ENCODE results near the gene HLA-B. TPM values are rescaled to one million over a fixed set of nuclear protein-coding genes. Genes with fewer than 3 reads are reported as not detected.

The HLA-B gene
- total and polyA plus RNA-seq, 4 donors = 668 to 3,772 (median 1,436) TPM

- no peak for DNase-seq
- no peak for ATAC-seq (ENCODE audit: insufficient read depth, low FRiP score)
- H3K4me3 ChIP-seq = no peak overlapping the region
- H3K4me1 ChIP-seq (ENCODE audit: control insufficient read depth in 5 of 5, insufficient read depth in 5 of 5, low read length in 5 of 5) = peaks cover 0 to 3% (median 0%) of the 10 kb centered on the region in 5 donors
- TF ChIP-seq CTCF (IDR thresholded peaks at IDR 0.05; ENCODE audit: control extremely low read depth, extremely low read depth) = no peak
- no peak overlapping the region for H3K27ac ChIP-seq (ENCODE audit: low read depth in 1 of 2, low read length in 1 of 2)
- WGBS, 2 donors = 46 to 48% methylated on average over 10 of the region's 10 CpGs
- H3K9ac ChIP-seq (ENCODE audit: insufficient read depth in 1 of 2, low read length in 2 of 2) = no peak overlapping the region
- H3K9me3 ChIP-seq (ENCODE audit: control insufficient read depth in 4 of 4, insufficient read depth in 3 of 4, low read length in 3 of 4) = no peaks in the 10 kb centered on the region
- peaks cover 0 to 18% (median 6%) of the 10 kb centered on the region in 3 donors for H3K27me3 ChIP-seq (ENCODE audit: control insufficient read depth in 3 of 3, insufficient read depth in 3 of 3, low read length in 2 of 3)
- no peaks in the 10 kb centered on the region for H3K36me3 ChIP-seq (ENCODE audit: control insufficient read depth in 4 of 4, insufficient read depth in 4 of 4, low read length in 4 of 4)
Observed at GRCh38 chr6:31379850-31380249, 22.9 kb upstream of the HLA-B start.

GRCh38 chr6:31378721-31379103 is 21.7 kb upstream of the HLA-B start:
- no peak overlapping the region for H3K4me3 ChIP-seq
- no peak overlapping the region for H3K9ac ChIP-seq (ENCODE audit: insufficient read depth in 1 of 2, low read length in 2 of 2)
- DNase-seq (no peak), ATAC-seq (ENCODE audit: insufficient read depth, low FRiP score) (no peak)
- H3K9me3 ChIP-seq (ENCODE audit: control insufficient read depth in 4 of 4, insufficient read depth in 3 of 4, low read length in 3 of 4) = no peaks in the 10 kb centered on the region
- peaks cover 0 to 18% (median 6%) of the 10 kb centered on the region in 3 donors for H3K27me3 ChIP-seq (ENCODE audit: control insufficient read depth in 3 of 3, insufficient read depth in 3 of 3, low read length in 2 of 3)
- no peak for TF ChIP-seq CTCF (IDR thresholded peaks at IDR 0.05; ENCODE audit: control extremely low read depth, extremely low read depth)
- peaks cover 0 to 3% (median 0%) of the 10 kb centered on the region in 5 donors for H3K4me1 ChIP-seq (ENCODE audit: control insufficient read depth in 5 of 5, insufficient read depth in 5 of 5, low read length in 5 of 5)
- H3K27ac ChIP-seq (ENCODE audit: low read depth in 1 of 2, low read length in 1 of 2) = no peak overlapping the region
- 68 to 72% methylated on average over 6 of the region's 6 CpGs for WGBS, 2 donors
- no peaks in the 10 kb centered on the region for H3K36me3 ChIP-seq (ENCODE audit: control insufficient read depth in 4 of 4, insufficient read depth in 4 of 4, low read length in 4 of 4)

- no peak overlapping the region for H3K4me3 ChIP-seq
- no peaks in the 10 kb centered on the region for H3K9me3 ChIP-seq (ENCODE audit: control insufficient read depth in 4 of 4, insufficient read depth in 3 of 4, low read length in 3 of 4)
- peaks cover 0 to 18% (median 6%) of the 10 kb centered on the region in 3 donors for H3K27me3 ChIP-seq (ENCODE audit: control insufficient read depth in 3 of 3, insufficient read depth in 3 of 3, low read length in 2 of 3)
- peaks cover 0 to 3% (median 0%) of the 10 kb centered on the region in 5 donors for H3K4me1 ChIP-seq (ENCODE audit: control insufficient read depth in 5 of 5, insufficient read depth in 5 of 5, low read length in 5 of 5)
- H3K27ac ChIP-seq (ENCODE audit: low read depth in 1 of 2, low read length in 1 of 2) = no peak overlapping the region
- TF ChIP-seq CTCF (IDR thresholded peaks at IDR 0.05; ENCODE audit: control extremely low read depth, extremely low read depth) = no peak
- H3K9ac ChIP-seq (ENCODE audit: insufficient read depth in 1 of 2, low read length in 2 of 2) = no peak overlapping the region
- DNase-seq = no peak
- H3K36me3 ChIP-seq (ENCODE audit: control insufficient read depth in 4 of 4, insufficient read depth in 4 of 4, low read length in 4 of 4) = no peaks in the 10 kb centered on the region
- 59 to 65% methylated on average over 9 of the region's 9 CpGs for WGBS, 2 donors
- no peak for ATAC-seq (ENCODE audit: insufficient read depth, low FRiP score)
Observed at GRCh38 chr6:31378062-31378720, 21.2 kb upstream of the HLA-B start.

GRCh38 chr6:31377029-31377428 is 20.1 kb upstream of the HLA-B start:
- Histone ChIP-seq H3K27ac (ENCODE audit: low read depth in 1 of 2, low read length in 1 of 2) (no peak overlapping the region), H3K4me3 (no peak overlapping the region), H3K4me1 (ENCODE audit: control insufficient read depth in 5 of 5, insufficient read depth in 5 of 5, low read length in 5 of 5) (peaks cover 0 to 3% (median 0%) of the 10 kb centered on the region in 5 donors), H3K9ac (ENCODE audit: insufficient read depth in 1 of 2, low read length in 2 of 2) (no peak overlapping the region), H3K27me3 (ENCODE audit: control insufficient read depth in 3 of 3, insufficient read depth in 3 of 3, low read length in 2 of 3) (peaks cover 0 to 18% (median 6%) of the 10 kb centered on the region in 3 donors), H3K36me3 (ENCODE audit: control insufficient read depth in 4 of 4, insufficient read depth in 4 of 4, low read length in 4 of 4) (no peaks in the 10 kb centered on the region), H3K9me3 (ENCODE audit: control insufficient read depth in 4 of 4, insufficient read depth in 3 of 4, low read length in 3 of 4) (no peaks in the 10 kb centered on the region)
- ATAC-seq (ENCODE audit: insufficient read depth, low FRiP score) = no peak
- TF ChIP-seq CTCF (IDR thresholded peaks at IDR 0.05; ENCODE audit: control extremely low read depth, extremely low read depth) = no peak
- WGBS, 2 donors = 30 to 41% methylated on average over 4 of the region's 4 CpGs
- DNase-seq = no peak
